Sciatic nerve (tissue), 2 donors: ENCODE results near the gene PSMD4. TPM values are rescaled to one million over a fixed set of nuclear protein-coding genes. Genes with fewer than 3 reads are reported as not detected.
"Not testable (repeated sequence)": the region's sequence is repeated elsewhere in the genome, so short reads cannot be mapped to it uniquely, and the experiment has no call there.

ENCODE experiments used
- ATAC-seq: fragments of 200-7000 bp; cut with Tn5 transposase; one replicate; pipeline ENCODE4 v1.9.1; 2020; ENCODE audit warnings: mild to moderate bottlenecking, moderate library complexity
- DNase-seq: peaks from one replicate; pipeline ENCODE4 v3.0.0-alpha.2; 2020; ENCODE audit warnings: low spot score
- intact Hi-C: fragments of 100-400 bp; cut with DNase I; formaldehyde crosslinking; loops from one replicate; pipeline ENCODE4 v1.14.2; 2022
- total RNA-seq: library from RNA; stranded (reverse); fragmentation: NEBNext Ultra II Directional; extraction: Animal tissue kit (Norgen Biotek cat#: 25700); gene quantifications from one replicate; pipeline ENCODE4 v1.2.1, GENCODE V29; 2021
- donor health status: DM: no; HTN: no; CAD: no.
- donor health status: DM: no; HTN: no; CAD: no.

Gene PSMD4
- total RNA-seq, 1 donor from 2014 or later, result 119 TPM

DNA sequence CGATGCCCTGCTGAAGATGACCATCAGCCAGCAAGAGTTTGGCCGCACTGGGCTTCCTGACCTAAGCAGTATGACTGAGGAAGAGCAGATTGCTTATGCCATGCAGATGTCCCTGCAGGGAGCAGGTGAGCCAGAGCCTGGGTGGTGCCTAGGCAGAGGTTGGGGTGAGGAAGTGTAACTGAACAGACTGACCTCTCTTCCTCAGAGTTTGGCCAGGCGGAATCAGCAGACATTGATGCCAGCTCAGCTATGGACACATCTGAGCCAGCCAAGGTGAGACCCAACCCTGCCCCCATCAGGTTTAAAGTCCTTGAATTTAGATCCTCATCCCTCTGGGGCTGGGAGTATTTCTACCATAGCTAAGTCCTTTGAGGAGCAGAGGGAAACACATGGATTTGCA is 11.8 kb downstream of the PSMD4 start:
- DNase-seq, result no peak
- ATAC-seq, result no peak
- intact Hi-C loops, result no loop called here

DNA sequence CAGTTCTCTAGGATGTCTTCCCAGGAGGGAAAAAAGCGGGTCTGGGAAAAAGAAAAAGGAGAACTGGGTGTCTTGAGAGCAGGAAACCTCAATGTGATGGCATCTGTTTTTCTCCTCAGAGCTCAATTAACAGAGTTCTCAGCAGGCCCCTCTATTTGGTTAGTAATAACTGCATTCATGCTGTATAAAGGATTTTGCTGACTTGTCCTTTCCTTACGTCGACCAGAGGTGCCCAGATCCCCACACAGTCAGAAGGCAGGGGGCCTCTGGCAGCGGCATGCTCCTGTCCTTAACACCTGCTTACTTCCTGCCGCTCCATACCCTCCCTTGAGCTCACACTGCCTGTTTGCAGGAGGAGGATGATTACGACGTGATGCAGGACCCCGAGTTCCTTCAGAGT is 12.3 kb downstream of the PSMD4 start:
- intact Hi-C loops, result no loop called here
- ATAC-seq (no peak), DNase-seq (no peak)

DNA sequence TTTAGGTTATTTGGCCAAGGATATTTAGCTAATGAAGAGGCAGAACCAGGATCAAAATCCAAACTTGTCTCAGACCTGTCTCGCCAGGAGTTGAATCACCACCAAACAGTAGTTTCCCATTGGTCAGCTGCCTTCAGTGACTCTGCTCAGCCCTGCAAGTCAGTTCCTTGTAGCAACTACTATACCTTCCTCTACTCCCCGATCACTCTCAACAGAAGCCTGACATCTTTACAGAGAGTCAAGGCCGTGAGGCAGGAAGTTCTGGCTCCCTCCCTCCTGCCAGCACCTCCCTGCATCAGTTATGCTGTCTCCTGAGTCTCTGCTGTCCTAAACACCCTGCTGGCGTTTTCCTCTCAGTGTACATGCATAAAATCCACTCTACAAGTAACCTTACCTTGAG is 13.2 kb downstream of the PSMD4 start:
- intact Hi-C loops, result no loop called here
- no peak for DNase-seq
- no peak for ATAC-seq

DNA sequence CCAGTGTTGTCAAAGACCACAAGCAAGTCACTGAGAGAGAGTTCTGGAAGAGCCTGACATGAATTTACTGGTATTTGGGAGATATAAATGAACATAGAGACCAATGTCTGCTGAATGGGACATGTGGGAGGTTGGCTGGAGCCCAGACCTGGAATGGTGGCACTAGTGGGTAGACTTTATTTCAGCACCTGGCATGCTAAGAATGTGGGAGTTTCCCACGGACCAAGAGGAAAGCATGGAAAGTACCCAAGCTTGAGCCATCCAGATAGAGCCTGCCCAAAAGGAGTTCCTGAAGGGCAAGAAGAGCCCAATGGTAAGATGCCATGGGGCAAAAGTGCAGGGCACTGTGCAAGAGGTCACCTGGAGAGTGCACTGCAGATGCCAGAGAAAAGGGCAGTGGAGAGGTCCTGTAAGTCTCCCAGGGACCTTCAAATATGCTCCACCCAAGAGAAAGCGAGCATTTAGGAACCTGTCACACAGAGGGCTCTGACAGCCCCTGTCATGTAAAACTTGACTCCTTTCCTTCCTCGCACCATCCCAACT is 19.5 kb downstream of the PSMD4 start:
- no peak for DNase-seq
- no peak for ATAC-seq
- intact Hi-C loops, result no loop called here

DNA sequence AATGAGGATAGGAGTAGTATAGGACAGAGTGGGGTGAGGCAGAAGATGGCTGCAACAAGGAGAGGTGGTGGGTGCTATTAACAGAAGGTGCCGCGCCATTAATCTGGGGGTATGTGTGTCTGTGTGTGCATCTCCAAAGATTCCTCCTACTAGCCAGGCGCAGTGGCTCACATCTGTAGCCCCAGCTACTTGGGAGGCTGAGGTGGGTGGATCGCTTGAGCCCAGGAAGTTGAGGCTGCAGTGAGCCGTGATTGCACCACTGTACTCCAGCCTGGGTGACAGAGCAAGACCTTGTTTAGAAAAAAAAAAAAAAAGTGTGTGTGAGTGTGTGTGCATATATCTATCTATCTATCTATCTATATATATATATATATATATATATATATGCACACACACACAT is 20.8 kb downstream of the PSMD4 start:
- DNase-seq, ATAC-seq, intact Hi-C loops: not testable (repeated sequence)

DNA sequence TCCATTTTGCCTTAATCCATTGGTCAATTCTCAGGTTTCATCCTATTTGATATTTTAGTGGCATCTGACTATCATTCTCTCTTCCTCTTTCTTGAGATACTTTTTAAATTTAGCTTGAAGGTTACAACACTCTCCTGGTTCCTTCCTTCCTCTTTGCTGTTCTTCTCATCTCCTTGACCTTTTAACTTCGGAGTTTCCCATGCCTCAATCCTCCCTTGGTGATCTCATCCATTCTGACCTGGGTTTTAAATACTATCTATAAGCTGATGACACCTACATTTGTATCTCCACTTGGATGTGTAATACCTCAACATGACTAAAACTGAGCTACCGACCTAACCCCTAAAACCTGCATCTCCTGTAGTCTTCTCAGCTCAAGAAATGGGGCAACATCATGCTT is 22.7 kb downstream of the PSMD4 start:
- intact Hi-C loops, result no loop called here
- DNase-seq (no peak), ATAC-seq (no peak)

DNA sequence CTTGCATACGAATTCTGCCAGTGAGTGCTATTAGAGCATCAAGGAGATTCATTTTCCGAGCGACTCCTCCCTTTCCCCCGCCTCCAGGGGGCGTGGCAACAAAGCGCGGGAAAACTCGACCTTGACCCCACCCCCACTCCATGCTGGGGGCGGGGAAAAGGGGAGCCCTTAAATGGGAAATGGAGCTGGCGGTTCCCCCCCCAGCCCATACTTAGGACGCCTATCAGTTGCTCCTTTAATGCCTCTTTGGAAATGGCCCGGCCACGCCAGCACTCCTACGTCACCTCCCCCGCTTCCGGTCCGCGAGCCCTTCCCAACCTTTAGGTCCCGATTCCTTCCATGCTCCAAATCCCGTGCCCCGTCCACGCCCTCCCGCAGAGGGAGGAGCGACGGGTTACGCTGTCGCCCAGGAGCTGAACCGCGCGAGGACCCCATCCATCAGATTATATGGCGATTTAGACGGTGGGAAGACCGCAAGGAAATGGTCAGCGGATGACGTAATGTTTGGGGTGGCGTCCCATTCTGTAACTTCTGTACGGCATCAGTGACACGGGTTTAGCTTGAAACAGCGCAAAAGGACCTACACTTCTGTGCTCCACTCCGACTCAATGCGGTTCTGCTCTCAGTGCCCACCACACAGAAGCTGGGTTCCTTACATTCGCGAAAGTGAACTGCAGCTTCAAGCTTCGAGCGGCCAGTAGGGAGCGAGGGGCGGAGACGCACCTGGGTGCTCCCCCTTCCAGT is 26.9 kb downstream of the PSMD4 start:
- DNase-seq, result peak; percentile 97
- ATAC-seq, result peak; percentile 92
- intact Hi-C loops, result no loop called here

DNA sequence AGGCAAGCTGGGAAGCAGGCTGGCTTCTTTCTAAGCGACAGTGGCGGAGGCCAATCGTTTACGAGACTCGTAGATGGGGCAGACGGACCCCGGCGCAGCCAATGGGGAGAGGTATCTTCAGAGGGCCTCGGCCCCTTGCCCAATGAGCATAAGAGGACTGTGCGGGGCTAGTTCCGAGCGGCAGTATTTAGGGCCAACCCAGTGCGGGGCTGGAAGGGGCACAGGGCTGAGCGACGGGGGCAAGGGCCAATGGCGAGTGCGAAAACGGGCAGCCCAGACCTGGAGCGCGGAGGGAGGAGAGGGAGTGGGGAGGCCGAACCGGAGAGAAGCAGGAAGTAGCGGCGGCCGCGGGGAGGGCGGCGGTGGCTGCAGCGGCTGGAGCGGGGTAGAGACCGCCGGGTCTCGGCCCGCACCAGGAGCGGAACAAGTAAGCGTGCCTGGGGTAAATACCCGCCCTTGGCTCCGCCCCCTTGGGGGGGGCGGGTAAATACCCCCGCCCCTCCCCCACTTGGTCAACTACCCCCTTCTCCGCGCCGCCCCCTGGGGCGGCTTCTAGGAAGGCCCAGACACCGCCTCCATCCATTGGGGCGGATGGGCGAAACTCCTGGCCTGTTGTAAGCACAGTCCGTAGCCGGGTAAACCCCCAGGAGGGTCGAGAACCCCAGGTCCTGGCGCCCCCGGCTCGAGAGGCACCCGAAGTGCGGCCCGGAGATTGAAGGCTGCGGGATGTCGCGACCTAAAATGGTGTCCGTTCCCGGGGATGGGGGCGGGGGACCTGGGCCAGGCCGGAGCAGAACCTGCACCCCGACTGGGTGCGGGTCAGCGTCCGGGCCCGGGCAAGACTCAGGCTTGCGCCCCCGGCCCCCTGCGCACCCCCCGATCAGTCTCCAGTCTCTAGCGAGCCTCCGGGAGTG is 27.7 kb downstream of the PSMD4 start, which contains the start of gene ZNF687:
ZNF687 (plus strand) TSS at position 331 of the 914 bp plus-strand sequence. CDS start 3,993 bp downstream, outside the sequence.
- intact Hi-C loops, result no loop called here

DNA sequence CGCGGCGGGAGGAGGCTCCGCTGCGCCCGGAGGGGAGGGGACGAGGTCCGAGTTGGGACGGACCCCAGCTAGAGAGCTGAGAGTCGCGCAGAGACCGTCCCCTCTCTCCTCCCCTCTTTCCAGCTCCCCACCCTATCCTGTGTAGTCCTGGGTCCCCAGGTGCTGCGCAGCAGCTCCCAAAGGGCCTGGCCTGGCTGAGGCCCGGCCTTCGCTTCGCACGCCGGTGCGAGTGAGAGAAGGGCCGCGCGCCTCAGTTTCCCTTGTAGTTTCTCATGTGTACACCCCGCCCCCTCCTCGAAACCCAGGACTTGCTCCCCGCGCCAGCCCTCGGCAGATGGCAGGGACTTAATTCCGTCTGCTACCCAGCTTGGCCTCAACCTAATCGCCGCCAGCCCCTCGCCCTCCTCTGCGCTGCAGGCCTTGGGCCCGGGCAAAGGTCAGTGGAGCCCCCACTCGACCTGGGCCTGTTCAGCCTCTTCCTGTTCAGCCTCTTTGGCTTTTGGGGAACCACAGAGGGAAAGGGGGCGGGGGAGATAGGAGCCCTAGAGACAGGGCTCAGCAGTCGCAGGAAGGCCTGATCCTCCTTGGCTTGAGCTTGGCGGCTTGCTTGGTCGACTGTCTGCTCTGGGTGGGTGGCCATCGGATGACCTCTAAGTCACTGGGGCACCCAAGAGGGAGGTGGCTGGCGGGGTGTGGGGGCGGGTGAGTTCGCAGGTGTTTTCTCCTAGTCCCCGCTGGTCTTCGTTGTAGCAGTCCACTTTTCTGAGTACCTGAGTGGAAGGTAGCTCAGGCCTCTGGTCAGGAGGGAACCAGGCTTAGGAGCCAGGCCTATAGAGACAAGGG is 28.6 kb downstream of the PSMD4 start:
- peak; percentile 71 for DNase-seq
- no peak for ATAC-seq
- intact Hi-C loops, result loop anchor here (1.0 kb wide), 1 partner anchor 116 kb away; the partner anchor contains the start of gene PSMB4

More for the DNA sequence above, 27.7 kb downstream of the PSMD4 start, which contains the start of gene ZNF687:
- ATAC-seq, result peak; percentile 96
- peak; percentile 100 for DNase-seq

DNA sequence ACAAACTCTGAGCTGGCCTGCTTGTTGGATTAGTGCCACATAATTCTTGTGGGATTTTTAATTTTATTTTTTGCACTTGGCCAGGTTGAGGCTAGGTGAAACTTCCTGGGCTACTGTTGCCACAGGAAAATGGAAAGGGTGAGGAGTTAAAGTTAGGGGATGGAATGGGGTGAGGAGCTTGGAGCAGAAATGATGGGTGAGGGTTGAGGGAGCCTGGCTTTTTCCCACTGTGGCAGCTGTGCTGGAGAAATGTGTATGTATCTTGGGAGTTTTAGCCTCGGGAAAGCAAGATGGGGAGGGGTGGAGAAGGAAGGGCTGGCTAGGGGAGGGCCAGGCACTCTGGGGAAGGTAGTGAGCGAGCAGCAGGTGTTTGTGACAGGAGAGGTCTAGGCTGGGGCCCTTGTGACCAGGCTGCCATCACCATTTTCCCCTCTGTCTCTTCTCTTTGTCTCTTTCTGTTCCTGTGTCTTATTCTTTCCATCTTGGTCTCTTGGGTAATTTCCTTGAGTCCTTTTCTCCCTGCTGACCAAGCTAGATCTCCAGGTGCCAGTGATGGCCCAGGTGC is 29.6 kb downstream of the PSMD4 start:
- intact Hi-C loops, result no loop called here
- DNase-seq (no peak), ATAC-seq (no peak)

DNA sequence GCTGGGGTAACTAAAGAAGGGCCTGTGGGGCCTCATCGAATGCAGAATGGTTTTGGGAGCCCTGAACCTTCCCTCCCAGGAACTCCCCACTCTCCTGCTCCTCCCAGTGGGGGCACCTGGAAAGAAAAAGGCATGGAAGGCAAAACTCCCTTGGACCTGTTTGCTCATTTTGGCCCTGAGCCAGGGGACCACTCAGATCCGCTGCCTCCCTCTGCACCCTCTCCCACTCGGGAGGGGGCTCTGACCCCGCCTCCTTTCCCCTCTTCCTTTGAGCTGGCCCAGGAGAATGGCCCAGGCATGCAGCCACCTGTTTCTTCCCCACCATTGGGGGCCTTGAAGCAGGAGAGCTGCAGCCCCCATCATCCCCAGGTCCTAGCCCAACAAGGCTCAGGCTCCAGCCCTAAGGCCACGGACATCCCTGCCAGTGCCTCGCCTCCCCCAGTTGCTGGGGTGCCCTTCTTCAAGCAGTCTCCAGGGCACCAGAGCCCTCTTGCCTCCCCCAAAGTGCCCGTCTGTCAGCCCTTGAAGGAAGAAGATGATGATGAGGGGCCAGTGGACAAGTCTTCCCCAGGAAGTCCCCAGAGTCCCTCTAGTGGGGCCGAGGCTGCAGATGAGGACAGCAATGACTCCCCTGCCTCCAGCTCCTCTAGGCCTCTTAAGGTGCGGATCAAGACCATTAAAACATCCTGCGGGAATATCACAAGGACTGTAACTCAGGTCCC is 32.2 kb downstream of the PSMD4 start:
- intact Hi-C loops, result no loop called here
- ATAC-seq (no peak), DNase-seq (no peak)

DNA sequence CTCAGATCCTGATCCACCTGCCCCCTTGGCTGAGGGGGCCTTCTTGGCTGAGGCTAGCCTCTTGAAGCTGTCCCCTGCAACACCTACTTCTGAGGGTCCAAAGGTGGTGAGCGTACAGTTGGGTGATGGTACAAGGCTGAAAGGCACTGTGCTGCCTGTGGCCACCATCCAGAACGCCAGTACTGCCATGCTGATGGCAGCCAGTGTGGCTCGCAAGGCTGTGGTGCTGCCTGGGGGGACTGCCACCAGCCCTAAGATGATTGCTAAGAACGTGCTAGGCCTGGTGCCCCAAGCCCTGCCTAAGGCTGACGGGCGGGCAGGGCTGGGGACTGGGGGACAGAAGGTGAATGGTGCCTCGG is 32.8 kb downstream of the PSMD4 start:
- DNase-seq (no peak), ATAC-seq (no peak)
- intact Hi-C loops, result no loop called here

DNA sequence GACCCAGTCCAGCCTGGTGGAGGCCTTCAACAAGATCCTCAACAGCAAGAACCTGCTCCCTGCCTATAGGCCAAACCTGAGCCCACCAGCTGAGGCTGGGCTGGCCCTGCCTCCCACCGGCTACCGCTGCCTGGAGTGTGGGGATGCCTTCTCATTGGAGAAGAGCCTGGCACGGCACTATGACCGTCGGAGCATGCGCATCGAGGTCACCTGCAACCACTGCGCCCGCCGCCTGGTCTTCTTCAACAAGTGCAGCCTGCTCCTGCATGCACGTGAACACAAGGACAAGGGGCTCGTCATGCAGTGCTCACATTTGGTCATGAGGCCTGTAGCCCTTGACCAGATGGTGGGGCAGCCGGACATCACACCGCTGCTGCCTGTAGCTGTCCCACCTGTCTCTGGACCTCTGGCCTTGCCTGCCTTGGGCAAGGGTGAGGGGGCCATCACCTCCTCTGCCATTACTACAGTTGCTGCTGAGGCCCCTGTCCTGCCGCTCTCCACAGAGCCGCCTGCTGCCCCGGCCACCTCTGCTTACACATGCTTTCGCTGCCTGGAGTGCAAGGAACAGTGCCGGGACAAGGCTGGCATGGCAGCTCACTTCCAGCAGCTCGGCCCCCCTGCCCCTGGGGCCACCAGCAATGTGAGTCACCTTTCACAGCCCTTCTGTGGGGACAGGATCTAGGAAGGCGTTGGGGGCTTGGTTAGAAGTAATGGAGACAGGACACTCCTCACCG is 33.4 kb downstream of the PSMD4 start:
- DNase-seq (no peak), ATAC-seq (no peak)
- intact Hi-C loops, result no loop called here

DNA sequence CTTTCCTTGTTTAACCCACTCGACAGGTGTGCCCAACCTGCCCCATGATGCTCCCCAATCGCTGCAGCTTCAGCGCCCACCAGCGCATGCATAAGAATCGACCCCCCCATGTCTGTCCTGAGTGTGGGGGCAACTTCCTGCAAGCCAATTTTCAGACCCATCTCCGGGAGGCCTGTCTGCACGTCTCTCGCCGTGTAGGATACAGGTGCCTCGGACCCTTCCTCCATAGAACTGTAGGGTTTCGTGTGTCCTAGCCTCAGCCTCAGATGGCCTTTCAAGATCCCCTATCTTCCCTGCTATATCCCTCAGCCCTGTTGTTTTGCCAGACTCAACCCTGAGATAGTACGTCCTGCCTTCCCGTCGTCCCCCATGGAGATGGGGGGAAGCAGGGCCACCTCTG is 34.0 kb downstream of the PSMD4 start:
- DNase-seq (no peak), ATAC-seq (no peak)
- intact Hi-C loops, result no loop called here

DNA sequence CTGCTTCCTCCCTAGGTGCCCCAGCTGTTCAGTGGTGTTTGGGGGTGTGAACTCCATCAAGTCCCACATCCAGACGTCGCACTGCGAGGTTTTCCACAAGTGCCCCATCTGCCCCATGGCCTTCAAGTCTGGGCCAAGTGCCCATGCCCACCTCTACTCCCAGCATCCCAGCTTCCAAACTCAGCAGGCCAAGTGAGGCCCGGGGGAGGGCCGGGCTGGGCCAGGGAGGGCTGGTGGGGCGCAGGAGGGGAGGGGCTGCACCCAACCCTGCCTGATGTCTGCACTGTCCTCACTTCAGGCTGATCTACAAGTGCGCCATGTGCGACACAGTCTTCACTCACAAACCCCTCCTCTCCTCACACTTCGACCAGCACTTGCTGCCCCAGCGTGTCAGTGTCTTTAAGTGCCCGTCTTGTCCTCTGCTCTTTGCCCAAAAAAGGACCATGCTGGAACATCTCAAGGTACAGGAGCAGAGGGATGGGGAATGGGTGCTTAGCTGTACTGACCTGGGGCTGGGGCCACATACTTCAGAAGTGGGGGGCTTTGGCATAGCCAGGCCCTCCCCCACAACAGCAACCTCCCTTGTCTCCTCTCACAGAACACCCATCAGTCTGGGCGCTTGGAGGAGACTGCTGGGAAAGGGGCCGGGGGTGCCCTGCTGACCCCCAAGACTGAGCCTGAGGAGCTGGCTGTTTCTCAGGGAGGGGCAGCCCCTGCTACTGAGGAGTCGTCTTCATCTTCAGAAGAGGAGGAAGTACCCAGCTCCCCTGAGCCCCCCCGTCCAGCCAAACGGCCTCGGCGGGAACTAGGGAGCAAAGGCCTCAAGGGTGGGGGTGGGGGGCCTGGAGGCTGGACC is 34.8 kb downstream of the PSMD4 start:
- intact Hi-C loops, result no loop called here
- no peak for DNase-seq
- no peak for ATAC-seq

DNA sequence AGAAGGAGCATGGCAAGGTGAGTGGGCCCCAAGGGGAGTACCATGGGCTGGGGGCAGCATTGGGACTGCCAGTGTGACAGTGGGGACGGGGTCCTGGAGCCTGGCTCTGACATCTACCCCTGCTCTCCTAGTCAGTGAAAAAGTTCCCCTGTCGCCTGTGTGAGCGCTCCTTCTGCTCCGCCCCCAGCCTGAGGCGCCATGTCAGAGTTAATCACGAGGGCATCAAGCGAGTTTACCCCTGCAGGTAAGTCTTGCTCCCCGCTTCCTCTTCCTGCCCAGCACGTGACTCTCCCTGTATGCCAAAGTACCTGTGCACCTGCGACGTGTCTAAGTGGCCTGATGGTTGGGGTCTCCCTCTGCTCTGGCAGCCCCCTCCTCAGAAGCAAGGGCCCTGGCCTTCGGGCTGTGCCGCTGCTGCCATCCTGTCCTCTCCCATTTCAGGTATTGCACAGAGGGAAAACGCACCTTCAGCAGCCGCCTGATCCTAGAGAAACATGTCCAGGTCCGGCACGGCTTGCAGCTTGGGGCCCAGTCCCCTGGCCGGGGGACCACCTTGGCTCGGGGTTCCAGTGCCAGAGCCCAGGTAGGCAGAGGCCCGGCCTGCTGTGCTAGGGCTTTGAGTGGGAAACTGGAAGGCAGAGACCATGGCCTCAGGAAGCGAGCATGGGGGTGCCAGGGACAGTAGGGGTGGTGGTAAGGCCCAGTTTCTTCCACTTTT is 35.6 kb downstream of the PSMD4 start:
- DNase-seq (no peak), ATAC-seq (no peak)
- intact Hi-C loops, result no loop called here
